H1 (cell line): Measurements from ENCODE around the gene DHRS2. TPM values are rescaled to one million over a fixed set of nuclear protein-coding genes. Genes with fewer than 3 reads are reported as not detected.

Experiments used
- EZH2 ChIP-seq: fragments of 200-600 bp; sonication (generic); IDR thresholded peaks from 2 replicates; pipeline ENCODE4 v1.7.1; 2012; ENCODE audit warnings: low read depth, mild to moderate bottlenecking, moderate library complexity, low read length, inconsistent platforms; ENCODE audit not compliant: severe bottlenecking
- JUN ChIP-seq: IDR thresholded peaks from 2 replicates; pipeline ENCODE4 v1.6.1; 2011; ENCODE audit warnings: low read depth, mild to moderate bottlenecking, improper control_type of control experiment, low read length
- POU5F1 ChIP-seq: IDR thresholded peaks from 2 replicates; pipeline ENCODE4 v1.6.1; 2011; ENCODE audit warnings: low read depth, mild to moderate bottlenecking, low read length, moderate library complexity
- RFX5 ChIP-seq: IDR thresholded peaks from 2 replicates; pipeline ENCODE4 v1.6.1; 2011; ENCODE audit warnings: low read depth, low read length, improper control_type of control experiment, borderline replicate concordance
- SAP30 ChIP-seq: fragments of 300-600 bp; sonication (generic); IDR thresholded peaks from 2 replicates; pipeline ENCODE4 v1.7.1; 2012; ENCODE audit warnings: low read length, moderate library complexity, mild to moderate bottlenecking, inconsistent platforms; ENCODE audit not compliant: insufficient read depth, insufficient replicate concordance
- TBP ChIP-seq: IDR thresholded peaks from 2 replicates; pipeline ENCODE4 v1.6.1; 2011; ENCODE audit warnings: low read depth, low read length, improper control_type of control experiment
- polyA plus RNA-seq, 7 experiments: library from polyadenylated mRNA; depleted of rRNA in 3 of 7; stranded (reverse) in 5 of 7; unstranded in 2 of 7; fragments of >200 nt in 5 of 7; fragments of 200-250 nt in 2 of 7; gene quantifications; 1 replicate in 5 of 7; 2 replicates in 1 of 7; 4 replicates in 1 of 7; pipeline versions ENCODE4 v1.2.1 to v1.2.3, GENCODE V29; 2011 to 2013; ENCODE audit warnings: missing spikeins in 2 of 7, mixed read lengths in 2 of 7
- total RNA-seq: library from RNA; stranded (reverse); fragmentation: NEBNext Ultra II Directional; extraction: Animal tissue kit (Norgen Biotek cat#: 25700); gene quantifications from 2 replicates; pipeline ENCODE4 v1.2.1, GENCODE V29; 2021

Gene DHRS2
- total and polyA plus RNA-seq, 2 of the 8 experiments (the other 6 are each of a cell fraction or from before 2014, with no cell fraction given), result 1.1 to 3.5 TPM

DNA sequence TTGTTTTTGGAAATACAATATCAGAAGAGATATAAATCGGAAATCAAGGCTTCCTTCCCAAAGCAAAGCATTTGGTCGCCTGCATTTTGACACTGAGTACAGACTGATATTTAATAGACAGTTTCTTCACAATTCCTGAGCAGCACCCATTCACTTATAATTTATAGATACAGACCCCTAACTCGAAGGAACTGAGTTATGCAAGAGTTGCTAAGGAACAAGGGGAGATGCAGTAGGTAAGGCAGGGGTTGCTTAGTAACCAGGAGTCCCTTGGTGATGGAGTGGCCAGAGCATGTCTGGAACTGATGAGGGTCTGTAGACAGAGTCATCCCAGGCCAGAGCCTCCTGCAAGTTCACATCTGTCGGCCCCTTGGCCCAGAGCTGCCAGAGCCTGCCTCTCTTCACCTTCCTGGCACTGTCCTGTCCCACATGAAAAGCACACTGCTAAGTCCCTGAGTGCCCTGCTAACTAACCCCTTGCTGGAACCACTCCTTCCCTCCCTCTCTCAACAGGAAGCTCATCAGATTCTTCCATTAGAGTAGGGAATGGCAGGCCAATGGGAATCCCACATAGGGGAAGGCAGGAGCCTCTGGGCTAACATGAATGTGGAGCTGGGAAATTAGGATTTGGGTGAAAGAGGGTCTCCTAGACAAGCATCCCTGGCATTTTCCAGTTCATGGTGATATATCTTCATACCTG lies 3.6 kb upstream of the DHRS2 start (continued):
- TF ChIP-seq POU5F1 (no peak), RFX5 (no peak), TBP (no peak), SAP30 (no peak), JUN (no peak), EZH2 (no peak)
- TF ChIP-seq, all 59 proteins: peak for 0
